Calu3 (cell line): ENCODE data around the gene NRIP2. TPM values are rescaled to one million over a fixed set of nuclear protein-coding genes. Genes with fewer than 3 reads are reported as not detected.

Experiments
- BruUV-seq: library from RNA; stranded (reverse); fragments of 400-500 nt; replicated peaks from 2 replicates; lab custom pipeline; 2021; lab: Mats Ljungman, UMichigan
- CTCF ChIA-PET: fragments of 300-600 bp; sonication (Branson Sonifier 250); formaldehyde crosslinking; loops from one replicate; lab custom pipeline; 2022; ENCODE audit warnings: antibody characterized with exemption; lab: Charles Lee
- DNase-seq: peaks from one replicate; pipeline ENCODE4 v3.0.0; 2022
- H3K27ac Mint-ChIP-seq: one replicate; pipeline ENCODE4 v1.8.0; 2022; ENCODE audit warnings: mixed read lengths; ENCODE audit not compliant: unreplicated experiment
- H3K27me3 Mint-ChIP-seq: one replicate; pipeline ENCODE4 v1.8.0; 2022; ENCODE audit warnings: mixed read lengths; ENCODE audit not compliant: unreplicated experiment
- H3K36me3 Mint-ChIP-seq: one replicate; pipeline ENCODE4 v1.8.0; 2022; ENCODE audit warnings: mild to moderate bottlenecking, moderate library complexity, mixed read lengths; ENCODE audit not compliant: insufficient read depth, unreplicated experiment
- H3K4me1 Mint-ChIP-seq: one replicate; pipeline ENCODE4 v1.8.0; 2022; ENCODE audit warnings: mild to moderate bottlenecking, low read depth, mixed read lengths; ENCODE audit not compliant: unreplicated experiment
- H3K4me3 Mint-ChIP-seq: one replicate; pipeline ENCODE4 v1.8.0; 2022; ENCODE audit warnings: mild to moderate bottlenecking, low read depth, moderate library complexity, mixed read lengths; ENCODE audit not compliant: unreplicated experiment
- H3K9me3 Mint-ChIP-seq: one replicate; pipeline ENCODE4 v1.8.0; 2022; ENCODE audit warnings: low read depth, mixed read lengths; ENCODE audit not compliant: unreplicated experiment
- intact Hi-C: fragments of 100-400 bp; cut with micrococcal nuclease; formaldehyde crosslinking; loops from one replicate; pipeline ENCODE4 v1.10.0; 2022; ENCODE audit not compliant: unreplicated experiment
- total RNA-seq: library from RNA; stranded (reverse); gene quantifications from 2 replicates; pipeline ENCODE4 v1.2.3, GENCODE V29; 2022
- TF ChIP-seq, protein P1 (sequence below): fragments of 200-600 bp; IDR thresholded peaks from one replicate; pipeline ENCODE4 v1.8.0; 2022; ENCODE audit warnings: antibody characterized with exemption; ENCODE audit not compliant: unreplicated experiment

Gene NRIP2
- total RNA-seq, 1 experiment from 2014 or later, result not detected

GRCh38 chr12:2779281-2779680 is 55.6 kb downstream of the NRIP2 start:
- intact Hi-C loops, result no loop called here
- no peaks in the 10 kb centered on the region for H3K9me3 Mint-ChIP-seq
- H3K4me3 Mint-ChIP-seq, result no peak overlapping the region
- peak; percentile 10 for DNase-seq
- no peak overlapping the region for H3K27ac Mint-ChIP-seq
- peaks cover 89% of the 10 kb centered on the region for H3K27me3 Mint-ChIP-seq
- BruUV-seq, result no TSS peak
- CTCF ChIA-PET, result no interaction called here
- TF ChIP-seq, protein P1, sequence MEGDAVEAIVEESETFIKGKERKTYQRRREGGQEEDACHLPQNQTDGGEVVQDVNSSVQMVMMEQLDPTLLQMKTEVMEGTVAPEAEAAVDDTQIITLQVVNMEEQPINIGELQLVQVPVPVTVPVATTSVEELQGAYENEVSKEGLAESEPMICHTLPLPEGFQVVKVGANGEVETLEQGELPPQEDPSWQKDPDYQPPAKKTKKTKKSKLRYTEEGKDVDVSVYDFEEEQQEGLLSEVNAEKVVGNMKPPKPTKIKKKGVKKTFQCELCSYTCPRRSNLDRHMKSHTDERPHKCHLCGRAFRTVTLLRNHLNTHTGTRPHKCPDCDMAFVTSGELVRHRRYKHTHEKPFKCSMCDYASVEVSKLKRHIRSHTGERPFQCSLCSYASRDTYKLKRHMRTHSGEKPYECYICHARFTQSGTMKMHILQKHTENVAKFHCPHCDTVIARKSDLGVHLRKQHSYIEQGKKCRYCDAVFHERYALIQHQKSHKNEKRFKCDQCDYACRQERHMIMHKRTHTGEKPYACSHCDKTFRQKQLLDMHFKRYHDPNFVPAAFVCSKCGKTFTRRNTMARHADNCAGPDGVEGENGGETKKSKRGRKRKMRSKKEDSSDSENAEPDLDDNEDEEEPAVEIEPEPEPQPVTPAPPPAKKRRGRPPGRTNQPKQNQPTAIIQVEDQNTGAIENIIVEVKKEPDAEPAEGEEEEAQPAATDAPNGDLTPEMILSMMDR, result no peak
- H3K36me3 Mint-ChIP-seq, result no peaks in the 10 kb centered on the region
- peaks cover 10% of the 10 kb centered on the region for H3K4me1 Mint-ChIP-seq

GRCh38 chr12:2776129-2776806 is 58.6 kb downstream of the NRIP2 start:
- Mint-ChIP-seq H3K9me3 (no peaks in the 10 kb centered on the region), H3K36me3 (no peaks in the 10 kb centered on the region), H3K4me3 (no peak overlapping the region), H3K27ac (no peak overlapping the region), H3K4me1 (no peaks in the 10 kb centered on the region), H3K27me3 (peaks cover 88% of the 10 kb centered on the region)
- TF ChIP-seq, protein P1, result no peak
- DNase-seq, result no peak
- CTCF ChIA-PET, result no interaction called here
- no TSS peak for BruUV-seq
- intact Hi-C loops, result no loop called here

- H3K4me1 Mint-ChIP-seq, result peaks cover 1% of the 10 kb centered on the region
- H3K36me3 Mint-ChIP-seq, result no peaks in the 10 kb centered on the region
- no peak overlapping the region for H3K27ac Mint-ChIP-seq
- no peak overlapping the region for H3K4me3 Mint-ChIP-seq
- BruUV-seq, result no TSS peak
- TF ChIP-seq, protein P1, result no peak
- H3K27me3 Mint-ChIP-seq, result peaks cover 88% of the 10 kb centered on the region
- no peak for DNase-seq
- CTCF ChIA-PET, result no interaction called here
- intact Hi-C loops, result no loop called here
- H3K9me3 Mint-ChIP-seq, result peaks cover 2% of the 10 kb centered on the region
Observed at GRCh38 chr12:2775431-2775830, 59.4 kb downstream of the NRIP2 start.

Other genes starting within 250 kb of the NRIP2 start
- gene FKBP4, start 40.1 kb downstream of the NRIP2 start, total RNA-seq, result 122 and 145 TPM in 2 replicates
- 26.7 and 31.9 TPM in 2 replicates for gene ITFG2, start 22.4 kb downstream of the NRIP2 start, total RNA-seq
- gene TEX52, start 22.0 kb upstream of the NRIP2 start, total RNA-seq, result not detected in 2 replicates
- gene FOXM1, start 42.1 kb upstream of the NRIP2 start, total RNA-seq, result 85.8 and 103 TPM in 2 replicates
- gene RHNO1, start 42.2 kb upstream of the NRIP2 start, total RNA-seq, result 55.6 and 64.8 TPM in 2 replicates
- 19.7 and 21.6 TPM in 2 replicates for gene TULP3, start 55.9 kb upstream of the NRIP2 start, total RNA-seq
- gene TEAD4, start 124.4 kb upstream of the NRIP2 start, total RNA-seq, result 33.0 and 34.2 TPM in 2 replicates
- gene TSPAN9, start 242.3 kb upstream of the NRIP2 start, total RNA-seq, result 6.0 and 8.5 TPM in 2 replicates